Amniotic epithelial cell (primary cell): Measurements from ENCODE around the gene ARL5A.
"Not testable (repeated sequence)": the region's sequence is repeated elsewhere in the genome, so short reads cannot be mapped to it uniquely, and the experiment has no call there.

Source experiments
- DNase-seq: peaks from one replicate; pipeline ENCODE4 v3.0.0-alpha.2; 2010; ENCODE audit warnings: low read depth

The ARL5A gene

GRCh38 chr2:151795646-151796240 is 32.5 kb downstream of the ARL5A start:
- DNase-seq = no peak

- DNase-seq = not testable (repeated sequence)
These were observed 33.8 kb downstream of the ARL5A start for GRCh38 chr2:151794422-151794821.

GRCh38 chr2:151793123-151793522 is 35.1 kb downstream of the ARL5A start:
- no peak for DNase-seq

GRCh38 chr2:151792589-151792988 is 35.6 kb downstream of the ARL5A start:
- no peak for DNase-seq

GRCh38 chr2:151791545-151791944 is 36.7 kb downstream of the ARL5A start:
- DNase-seq = no peak

GRCh38 chr2:151790689-151791088 is 37.5 kb downstream of the ARL5A start:
- DNase-seq = no peak

GRCh38 chr2:151789055-151789834 is 39.0 kb downstream of the ARL5A start:
- DNase-seq = no peak

- DNase-seq = no peak
These were observed 41.7 kb downstream of the ARL5A start for GRCh38 chr2:151786483-151786882.

- DNase-seq = no peak
These were observed 42.1 kb downstream of the ARL5A start for GRCh38 chr2:151786077-151786476.

- DNase-seq = no peak
These were observed 45.1 kb downstream of the ARL5A start for GRCh38 chr2:151783133-151783520.

- no peak for DNase-seq
These were observed 45.7 kb downstream of the ARL5A start for GRCh38 chr2:151782378-151783132.

- no peak for DNase-seq
These were observed 46.6 kb downstream of the ARL5A start for GRCh38 chr2:151781642-151782041.

GRCh38 chr2:151780938-151781337 is 47.3 kb downstream of the ARL5A start:
- DNase-seq = no peak

GRCh38 chr2:151777935-151778334 is 50.3 kb downstream of the ARL5A start:
- DNase-seq = peak; percentile 53

- no peak for DNase-seq
These were observed 50.7 kb downstream of the ARL5A start for GRCh38 chr2:151777487-151777886.

- no peak for DNase-seq
These were observed 51.9 kb downstream of the ARL5A start for GRCh38 chr2:151776367-151776766.

- DNase-seq = peak; percentile 23
These were observed 53.0 kb downstream of the ARL5A start for GRCh38 chr2:151775057-151775740.

GRCh38 chr2:151774506-151774905 is 53.7 kb downstream of the ARL5A start:
- DNase-seq = peak; percentile 85

- no peak for DNase-seq
These were observed 56.4 kb downstream of the ARL5A start for GRCh38 chr2:151771599-151772358.

GRCh38 chr2:151770995-151771394 is 57.2 kb downstream of the ARL5A start:
- DNase-seq = no peak

- DNase-seq = no peak
These were observed 58.6 kb downstream of the ARL5A start for GRCh38 chr2:151769606-151770005.

GRCh38 chr2:151767536-151767935 is 60.7 kb downstream of the ARL5A start:
- DNase-seq = no peak
